ENCODE measurements around the gene CYTH2.
A peak's percentile ranks its signal among the peaks of the same experiment; 100 is the strongest.

Gene CYTH2

DNA sequence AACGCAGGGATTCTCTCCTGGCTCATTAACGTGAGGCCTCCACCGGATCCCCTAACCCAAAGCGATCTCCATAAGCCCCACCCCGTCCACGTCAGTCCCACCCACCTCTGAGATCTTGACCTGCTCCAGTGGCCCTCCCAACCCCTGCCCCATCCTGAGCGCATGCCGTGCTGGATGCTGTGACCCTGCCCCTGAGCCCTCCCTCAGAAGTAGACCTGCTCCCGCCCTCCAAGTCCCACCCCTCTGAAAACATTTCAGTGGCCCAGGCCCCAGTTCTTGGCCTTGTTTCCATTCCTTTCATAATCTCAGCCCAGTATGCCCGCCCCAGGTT, 22.6 kb downstream of the CYTH2 start:
- Histone ChIP-seq H3K27ac (ENCODE audit: low read depth, low read length) (no peak overlapping the region), H3K4me2 (ENCODE audit: low read length) (peak overlapping the region; percentile 64; the same call in 1 of the 2 replicates), H3K27me3 (ENCODE audit: control insufficient read depth, low read length) (peaks cover 29% of the 10 kb centered on the region), H3K9me2 (replicated peaks; ENCODE audit: control insufficient read depth, low read length) (no peaks in the 10 kb centered on the region), H4K20me1 (ENCODE audit: control insufficient read depth, insufficient read depth, low read depth, low read length) (no peaks in the 10 kb centered on the region), H3K9me3 (ENCODE audit: control insufficient read depth, insufficient read depth, low read length) (no peaks in the 10 kb centered on the region), H3K36me3 (ENCODE audit: control insufficient read depth, low read length) (no peaks in the 10 kb centered on the region), H3K4me3 (ENCODE audit: low read length) (no peak overlapping the region), H3F3A (ENCODE audit: control insufficient read depth, insufficient read depth) (peaks cover 5% of the 10 kb centered on the region; the same call in 1 of the 2 replicates), H3K79me2 (ENCODE audit: control insufficient read depth, low read length) (no peaks in the 10 kb centered on the region), H3K4me1 (ENCODE audit: control insufficient read depth, low read length) (peaks cover 35% of the 10 kb centered on the region)
- TF ChIP-seq, protein P1, sequence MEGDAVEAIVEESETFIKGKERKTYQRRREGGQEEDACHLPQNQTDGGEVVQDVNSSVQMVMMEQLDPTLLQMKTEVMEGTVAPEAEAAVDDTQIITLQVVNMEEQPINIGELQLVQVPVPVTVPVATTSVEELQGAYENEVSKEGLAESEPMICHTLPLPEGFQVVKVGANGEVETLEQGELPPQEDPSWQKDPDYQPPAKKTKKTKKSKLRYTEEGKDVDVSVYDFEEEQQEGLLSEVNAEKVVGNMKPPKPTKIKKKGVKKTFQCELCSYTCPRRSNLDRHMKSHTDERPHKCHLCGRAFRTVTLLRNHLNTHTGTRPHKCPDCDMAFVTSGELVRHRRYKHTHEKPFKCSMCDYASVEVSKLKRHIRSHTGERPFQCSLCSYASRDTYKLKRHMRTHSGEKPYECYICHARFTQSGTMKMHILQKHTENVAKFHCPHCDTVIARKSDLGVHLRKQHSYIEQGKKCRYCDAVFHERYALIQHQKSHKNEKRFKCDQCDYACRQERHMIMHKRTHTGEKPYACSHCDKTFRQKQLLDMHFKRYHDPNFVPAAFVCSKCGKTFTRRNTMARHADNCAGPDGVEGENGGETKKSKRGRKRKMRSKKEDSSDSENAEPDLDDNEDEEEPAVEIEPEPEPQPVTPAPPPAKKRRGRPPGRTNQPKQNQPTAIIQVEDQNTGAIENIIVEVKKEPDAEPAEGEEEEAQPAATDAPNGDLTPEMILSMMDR (IDR thresholded peaks at IDR 0.05; ENCODE audit: low read depth, low read length, poor library complexity, severe bottlenecking) = no peak
- TF ChIP-seq EZH2phosphoT487 (IDR thresholded peaks at IDR 0.05; ENCODE audit: borderline replicate concordance, low read length) = no peak

DNA sequence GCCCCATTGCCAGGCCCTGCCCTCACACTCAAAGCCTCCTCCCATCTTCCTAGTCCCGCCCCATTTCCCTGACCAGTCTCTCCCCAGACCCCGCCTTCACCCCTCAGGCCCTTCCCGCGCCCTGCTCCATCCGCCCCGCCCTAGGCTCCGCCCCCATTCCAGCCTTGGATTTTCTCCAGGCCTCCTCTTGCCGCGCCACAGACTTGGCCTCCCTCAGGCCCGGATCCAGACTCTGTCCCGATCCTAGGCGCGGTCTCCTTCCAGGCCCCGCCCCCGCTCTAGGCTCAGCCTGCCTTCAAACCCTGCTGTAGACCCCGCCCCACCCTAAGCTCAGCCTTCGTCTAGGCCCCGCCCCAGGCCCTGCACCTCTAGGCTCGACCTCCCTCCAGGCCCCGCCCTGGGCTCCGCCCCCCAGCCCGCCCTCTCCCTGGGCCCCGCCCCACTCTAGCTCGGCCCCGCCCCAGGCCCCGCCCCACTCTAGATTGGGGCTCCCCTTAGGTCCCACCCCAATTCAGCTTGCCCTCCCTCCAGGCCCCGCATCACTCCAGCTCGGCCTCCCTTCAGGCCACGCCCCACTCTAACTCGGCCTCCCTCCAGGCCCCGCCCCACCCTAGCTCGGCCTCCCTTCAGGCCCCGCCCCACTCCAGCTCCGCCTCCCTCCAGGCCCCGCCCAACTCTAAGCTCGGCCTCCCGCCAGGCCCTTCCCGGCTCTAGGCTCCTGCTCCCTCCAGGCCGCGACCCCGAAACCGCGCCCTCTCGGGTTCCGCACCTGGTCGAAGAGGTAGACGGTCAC, 24.0 kb downstream of the CYTH2 start:
- Histone ChIP-seq H4K20me1 (ENCODE audit: control insufficient read depth, insufficient read depth, low read depth, low read length) (no peaks in the 10 kb centered on the region), H3K27me3 (ENCODE audit: control insufficient read depth, low read length) (peaks cover 41% of the 10 kb centered on the region), H3K79me2 (ENCODE audit: control insufficient read depth, low read length) (no peaks in the 10 kb centered on the region), H3K4me1 (ENCODE audit: control insufficient read depth, low read length) (peaks cover 35% of the 10 kb centered on the region), H3K36me3 (ENCODE audit: control insufficient read depth, low read length) (no peaks in the 10 kb centered on the region), H3K27ac (ENCODE audit: low read depth, low read length) (peak overlapping the region; percentile 26; the same call in 1 of the 2 replicates), H3K4me3 (ENCODE audit: low read length) (peak overlapping the region; percentile 66), H3K9me3 (ENCODE audit: control insufficient read depth, insufficient read depth, low read length) (no peaks in the 10 kb centered on the region), H3K9me2 (replicated peaks; ENCODE audit: control insufficient read depth, low read length) (no peaks in the 10 kb centered on the region), H3K4me2 (ENCODE audit: low read length) (peak overlapping the region; percentile 61), H3F3A (ENCODE audit: control insufficient read depth, insufficient read depth) (peaks cover 5% of the 10 kb centered on the region; the same call in 1 of the 2 replicates)
- no peak for TF ChIP-seq EZH2phosphoT487 (IDR thresholded peaks at IDR 0.05; ENCODE audit: borderline replicate concordance, low read length)

DNA sequence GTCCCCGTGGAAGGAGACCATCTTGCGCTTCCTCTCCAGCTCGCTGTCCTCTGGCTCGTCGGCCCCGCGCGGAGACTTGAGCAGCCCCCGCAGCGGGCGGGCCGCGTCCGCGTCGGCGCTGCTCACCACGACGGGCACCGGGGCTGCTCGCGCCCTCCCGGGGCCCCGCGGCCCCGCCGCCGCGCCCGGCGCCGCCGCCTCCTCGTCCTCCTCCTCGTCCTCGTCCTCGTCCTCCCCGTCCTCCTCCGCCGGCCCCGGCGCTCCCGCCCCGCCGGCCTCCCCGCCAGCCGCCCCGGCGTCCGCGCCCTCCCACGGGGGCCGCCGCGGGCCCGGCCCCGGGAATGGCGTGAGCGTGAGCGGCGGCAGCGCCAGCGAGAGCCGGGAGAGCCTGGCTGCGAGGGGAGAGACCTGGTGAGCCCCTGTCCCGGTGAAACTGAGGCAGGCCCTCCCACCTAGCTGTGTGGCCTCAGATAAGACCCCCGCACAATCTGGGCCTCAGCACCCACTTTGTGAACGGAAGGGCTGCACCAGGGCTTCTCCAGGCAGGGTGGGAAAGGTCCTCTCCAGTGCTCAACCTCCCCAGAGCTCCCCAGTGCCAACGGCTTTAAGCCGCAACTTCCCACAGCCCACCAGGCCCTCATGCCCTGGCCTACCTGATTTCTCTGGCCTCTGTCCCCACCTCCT, 24.7 kb downstream of the CYTH2 start:
- Histone ChIP-seq H3F3A (ENCODE audit: control insufficient read depth, insufficient read depth) (peaks cover 5% of the 10 kb centered on the region; the same call in 1 of the 2 replicates), H3K36me3 (ENCODE audit: control insufficient read depth, low read length) (no peaks in the 10 kb centered on the region), H3K4me2 (ENCODE audit: low read length) (peak overlapping the region; percentile 61), H3K79me2 (ENCODE audit: control insufficient read depth, low read length) (no peaks in the 10 kb centered on the region), H3K27me3 (ENCODE audit: control insufficient read depth, low read length) (peaks cover 43% of the 10 kb centered on the region), H3K27ac (ENCODE audit: low read depth, low read length) (no peak overlapping the region), H4K20me1 (ENCODE audit: control insufficient read depth, insufficient read depth, low read depth, low read length) (no peaks in the 10 kb centered on the region), H3K9me3 (ENCODE audit: control insufficient read depth, insufficient read depth, low read length) (no peaks in the 10 kb centered on the region), H3K9me2 (replicated peaks; ENCODE audit: control insufficient read depth, low read length) (no peaks in the 10 kb centered on the region), H3K4me1 (ENCODE audit: control insufficient read depth, low read length) (peaks cover 35% of the 10 kb centered on the region), H3K4me3 (ENCODE audit: low read length) (peak overlapping the region; percentile 66)
- TF ChIP-seq, protein P1 (IDR thresholded peaks at IDR 0.05; ENCODE audit: low read depth, low read length, poor library complexity, severe bottlenecking) = no peak
- TF ChIP-seq EZH2phosphoT487 (IDR thresholded peaks at IDR 0.05; ENCODE audit: borderline replicate concordance, low read length) = no peak

DNA sequence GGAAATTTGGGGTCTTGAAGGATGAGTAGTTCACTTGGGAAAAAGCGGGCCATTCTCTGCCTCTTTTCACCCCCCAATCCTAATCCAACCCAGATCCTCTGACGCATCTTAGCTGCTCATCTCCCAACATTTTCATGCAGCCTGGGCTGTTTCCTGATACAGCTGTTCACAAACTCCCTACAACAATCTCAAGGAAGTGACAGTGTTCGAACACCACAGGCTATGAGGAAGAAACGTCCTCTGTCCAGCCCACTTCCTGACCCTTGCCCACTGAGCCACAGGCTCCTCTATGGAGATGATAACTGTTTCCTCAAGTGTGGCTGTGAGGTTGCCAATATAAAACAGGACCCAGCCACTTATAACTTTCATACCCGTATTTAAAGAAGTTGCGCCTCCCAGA, 26.2 kb downstream of the CYTH2 start:
- Histone ChIP-seq H4K20me1 (ENCODE audit: control insufficient read depth, insufficient read depth, low read depth, low read length) (no peaks in the 10 kb centered on the region), H3K36me3 (ENCODE audit: control insufficient read depth, low read length) (no peaks in the 10 kb centered on the region), H3K4me2 (ENCODE audit: low read length) (no peak overlapping the region), H3K4me3 (ENCODE audit: low read length) (no peak overlapping the region), H3K27me3 (ENCODE audit: control insufficient read depth, low read length) (peaks cover 39% of the 10 kb centered on the region), H3K27ac (ENCODE audit: low read depth, low read length) (no peak overlapping the region), H3K79me2 (ENCODE audit: control insufficient read depth, low read length) (no peaks in the 10 kb centered on the region), H3K4me1 (ENCODE audit: control insufficient read depth, low read length) (peaks cover 25% of the 10 kb centered on the region), H3K9me3 (ENCODE audit: control insufficient read depth, insufficient read depth, low read length) (no peaks in the 10 kb centered on the region), H3F3A (ENCODE audit: control insufficient read depth, insufficient read depth) (peaks cover 5% of the 10 kb centered on the region; the same call in 1 of the 2 replicates), H3K9me2 (replicated peaks; ENCODE audit: control insufficient read depth, low read length) (no peaks in the 10 kb centered on the region)
- TF ChIP-seq, protein P1 (IDR thresholded peaks at IDR 0.05; ENCODE audit: low read depth, low read length, poor library complexity, severe bottlenecking) = no peak
- TF ChIP-seq EZH2phosphoT487 (IDR thresholded peaks at IDR 0.05; ENCODE audit: borderline replicate concordance, low read length) = no peak

Data from DOHH2 (cell line).